HG02852 (cell line): ENCODE results near the gene EVA1C.
"Not testable (repeated sequence)": the region's sequence is repeated elsewhere in the genome, so short reads cannot be mapped to it uniquely, and the experiment has no call there.

ENCODE experiments used
- ATAC-seq: cut with Tn5 transposase; IDR thresholded peaks from one replicate; pipeline ENCODE4 v1.9.1; 2021; ENCODE audit warnings: mild to moderate bottlenecking, moderate library complexity; ENCODE audit not compliant: unreplicated experiment

The EVA1C gene

DNA sequence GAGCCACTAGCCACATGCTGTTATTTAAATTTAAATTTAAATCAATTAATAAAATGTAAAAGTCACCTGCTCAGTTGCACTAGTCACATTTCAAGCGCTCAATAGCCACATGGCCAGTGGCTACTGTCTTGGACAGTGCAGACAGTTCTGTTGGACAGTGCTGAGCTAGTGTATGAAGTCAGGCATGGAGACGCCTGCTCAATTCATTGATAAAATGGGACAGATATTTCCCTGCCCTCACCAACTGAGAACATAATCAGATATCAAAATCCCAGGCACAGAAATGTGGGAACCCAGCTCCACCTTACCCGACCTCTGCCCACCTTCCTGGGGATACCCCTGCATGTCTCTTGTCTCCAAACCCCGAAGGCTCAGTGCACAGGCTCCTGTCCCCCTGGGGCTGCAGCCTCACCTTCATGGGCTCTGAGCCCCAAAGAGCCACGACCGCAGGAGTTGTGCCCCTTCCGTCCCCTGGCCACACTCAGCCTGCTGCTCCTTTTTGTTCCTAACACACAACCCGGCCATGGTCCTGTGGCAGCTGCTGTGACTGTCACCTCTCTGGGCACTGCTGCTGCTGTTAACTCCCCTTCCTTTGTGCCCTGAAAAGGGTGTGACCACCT is 109.3 kb downstream of the EVA1C start:
- ATAC-seq, result no peak

DNA sequence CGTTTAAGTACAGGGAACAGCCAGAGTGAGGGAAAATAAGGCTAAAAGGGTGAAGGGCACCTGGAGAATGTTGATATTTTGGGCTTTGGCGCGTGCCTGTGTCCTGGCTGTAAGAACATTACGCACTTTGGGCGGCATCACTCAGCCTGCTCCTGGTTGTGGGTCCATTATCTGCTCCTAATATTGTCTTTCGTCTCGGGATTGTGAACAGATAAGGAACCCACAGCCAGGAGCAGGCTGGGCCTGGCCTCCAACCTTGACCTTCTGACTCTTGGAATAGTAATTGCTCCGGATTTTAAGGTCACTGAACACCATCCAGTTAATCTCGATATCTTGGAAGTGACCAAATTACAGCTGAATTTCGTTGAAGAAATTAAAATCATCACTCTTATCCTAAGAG is 111.0 kb downstream of the EVA1C start:
- no peak for ATAC-seq

- ATAC-seq, result no peak
These were observed 111.6 kb downstream of the EVA1C start for GRCh38 chr21:32523988-32524719.

GRCh38 chr21:32525282-32525681 is 112.8 kb downstream of the EVA1C start:
- no peak for ATAC-seq

DNA sequence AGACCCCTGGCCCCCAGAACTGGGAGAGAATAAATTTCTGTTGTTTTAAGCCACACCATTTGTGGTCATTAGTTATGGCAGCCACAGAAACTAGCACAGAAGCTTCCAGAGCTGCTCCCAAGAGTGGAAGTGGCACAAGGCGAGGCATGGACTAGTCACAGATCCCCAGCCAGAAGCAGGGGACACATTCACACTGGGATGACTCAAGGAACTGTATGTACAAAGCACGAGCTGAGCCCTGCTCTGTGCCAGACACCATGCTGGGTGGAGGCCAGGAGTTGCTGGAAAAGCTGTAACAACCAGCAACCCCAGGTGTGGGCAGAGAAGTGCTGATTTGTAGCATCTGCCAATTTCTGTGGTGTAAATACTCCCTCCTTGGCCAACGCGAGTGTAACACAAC is 117.2 kb downstream of the EVA1C start:
- ATAC-seq, result no peak

DNA sequence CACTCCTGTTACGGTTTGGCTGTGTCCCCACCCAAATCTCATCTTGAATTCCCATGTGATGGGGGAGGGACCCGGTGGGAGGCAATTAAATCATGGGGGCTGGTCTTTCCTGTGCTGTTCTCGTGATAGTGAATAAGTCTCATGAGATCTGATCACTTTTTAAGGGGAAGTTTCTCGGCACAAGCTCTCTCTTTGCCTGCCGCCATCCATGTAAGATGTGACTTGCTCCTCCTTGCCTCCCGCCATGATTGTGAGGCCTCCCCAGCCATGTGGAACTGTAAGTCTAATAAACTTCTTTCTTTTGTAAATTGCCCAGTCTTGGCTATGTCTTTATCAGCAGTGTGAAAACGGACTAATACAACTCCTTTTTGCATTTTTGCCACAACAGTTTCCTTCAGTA is 118.3 kb downstream of the EVA1C start:
- ATAC-seq, result not testable (repeated sequence)

GRCh38 chr21:32531561-32531960 is 119.1 kb downstream of the EVA1C start:
- ATAC-seq, result not testable (repeated sequence)

DNA sequence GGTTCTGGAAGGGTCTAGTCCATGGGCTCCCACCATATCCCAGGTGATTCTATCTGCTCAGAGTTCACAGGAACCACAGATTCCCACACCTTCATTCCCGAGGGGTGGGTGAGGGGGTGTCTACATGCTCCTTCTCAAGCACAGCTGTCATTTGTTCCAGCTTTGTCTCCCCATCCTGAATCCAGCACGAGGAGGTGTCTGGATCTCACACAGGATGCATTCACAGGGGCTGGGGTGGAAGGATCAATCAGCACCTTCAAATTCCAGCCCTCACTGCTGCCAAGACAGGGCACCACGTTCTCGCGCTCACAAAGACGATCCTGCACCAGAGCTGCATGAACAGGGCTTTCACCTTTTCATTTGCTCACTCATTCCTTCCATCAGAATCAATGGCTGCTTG is 120.1 kb downstream of the EVA1C start:
- no peak for ATAC-seq

- no peak for ATAC-seq
These were observed 120.5 kb downstream of the EVA1C start for GRCh38 chr21:32533053-32533452.

DNA sequence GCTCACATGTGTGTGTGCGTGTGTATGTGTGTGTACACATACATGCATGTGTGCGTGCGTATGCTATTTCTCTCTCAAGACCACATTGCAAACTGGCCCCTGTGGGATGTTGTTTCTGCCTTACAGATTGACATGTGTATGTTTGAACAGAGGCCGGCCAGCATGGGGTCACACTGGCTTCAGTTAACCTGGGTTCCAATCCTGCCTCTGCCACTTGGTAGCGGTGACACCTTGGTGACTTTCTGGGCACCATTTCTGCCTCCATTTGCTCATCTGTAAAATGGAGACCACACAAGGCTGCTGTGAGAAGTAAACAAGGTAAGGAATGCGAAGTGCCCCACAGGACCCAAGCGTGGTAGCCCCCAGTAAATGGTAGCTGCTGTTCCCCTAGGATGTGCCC is 121.1 kb downstream of the EVA1C start:
- ATAC-seq, result no peak

- ATAC-seq, result no peak
These were observed 121.6 kb downstream of the EVA1C start for GRCh38 chr21:32534113-32534512.

GRCh38 chr21:32535612-32536011 is 123.1 kb downstream of the EVA1C start:
- ATAC-seq, result no peak

DNA sequence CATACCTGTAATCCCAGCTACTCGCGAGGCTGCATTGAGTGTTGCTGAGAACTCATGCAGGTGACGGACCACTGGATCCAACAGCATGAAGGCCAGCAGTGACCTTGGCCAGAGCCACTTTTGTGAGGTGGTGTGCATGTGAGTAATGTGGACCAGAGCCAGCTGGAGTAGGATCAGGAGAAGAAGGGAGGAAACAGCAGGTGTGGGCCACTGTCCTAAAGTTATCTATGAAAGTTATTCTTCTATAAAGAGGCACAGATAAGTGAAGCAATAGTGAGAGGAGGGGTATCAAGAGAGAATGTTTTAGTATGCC is 125.0 kb downstream of the EVA1C start:
- no peak for ATAC-seq

GRCh38 chr21:32538147-32538792 is 125.8 kb downstream of the EVA1C start:
- ATAC-seq, result no peak

GRCh38 chr21:32539378-32539777 is 126.9 kb downstream of the EVA1C start:
- ATAC-seq, result no peak

DNA sequence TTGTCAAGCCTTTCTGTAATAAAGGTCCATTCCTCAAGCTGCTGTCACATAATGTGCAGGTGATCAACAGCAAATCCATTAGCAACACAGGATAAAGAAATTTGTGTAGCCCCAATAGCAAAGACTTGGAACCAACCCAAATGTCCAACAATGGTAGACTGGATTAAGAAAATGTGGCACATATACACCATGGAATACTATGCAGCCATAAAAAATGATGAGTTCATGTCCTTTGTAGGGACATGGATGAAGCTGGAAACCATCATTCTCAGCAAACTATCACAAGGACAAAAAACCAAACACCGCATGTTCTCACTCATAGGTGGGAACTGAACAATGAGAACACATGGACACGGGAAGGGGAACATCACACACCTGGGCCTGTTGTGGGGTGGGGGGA is 130.6 kb downstream of the EVA1C start:
- ATAC-seq, result not testable (repeated sequence)

DNA sequence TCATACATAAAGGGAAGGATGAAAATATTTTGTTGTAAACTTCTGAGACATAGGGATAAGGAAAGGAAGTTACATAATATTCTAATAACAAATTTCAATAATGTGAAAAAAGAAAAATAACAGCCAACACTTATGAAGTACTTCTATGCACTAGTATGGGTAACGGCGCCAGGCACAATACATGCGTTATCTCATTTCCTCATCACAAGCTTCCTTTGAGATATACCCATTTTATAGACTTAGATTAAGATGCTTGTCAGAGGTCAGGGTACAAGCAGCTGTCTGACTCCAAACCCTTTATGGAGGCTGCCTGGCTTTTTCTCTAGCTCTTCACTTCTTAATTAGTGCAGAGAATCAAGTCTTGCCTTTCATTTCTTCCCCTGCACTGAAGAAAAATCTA is 131.5 kb downstream of the EVA1C start:
- ATAC-seq, result no peak

DNA sequence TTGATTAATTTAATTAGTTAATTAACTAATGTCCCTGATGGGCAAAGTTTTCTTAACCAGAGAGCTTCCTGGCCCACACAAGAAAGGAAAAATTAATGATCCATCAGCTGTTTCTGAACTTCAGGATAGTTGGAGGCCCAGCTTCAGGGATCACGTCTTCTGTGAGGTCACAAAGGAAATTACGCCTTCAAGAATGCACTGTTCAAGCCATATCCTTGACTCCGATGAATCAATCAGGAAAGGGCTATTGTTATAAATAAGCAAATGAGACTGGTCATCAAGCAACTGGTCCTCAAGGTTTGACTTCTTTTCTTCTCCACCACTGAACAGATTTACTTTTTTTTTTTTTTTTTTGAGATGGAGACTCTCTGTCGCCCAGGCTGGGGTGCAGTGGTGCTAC is 132.2 kb downstream of the EVA1C start:
- ATAC-seq, result no peak

DNA sequence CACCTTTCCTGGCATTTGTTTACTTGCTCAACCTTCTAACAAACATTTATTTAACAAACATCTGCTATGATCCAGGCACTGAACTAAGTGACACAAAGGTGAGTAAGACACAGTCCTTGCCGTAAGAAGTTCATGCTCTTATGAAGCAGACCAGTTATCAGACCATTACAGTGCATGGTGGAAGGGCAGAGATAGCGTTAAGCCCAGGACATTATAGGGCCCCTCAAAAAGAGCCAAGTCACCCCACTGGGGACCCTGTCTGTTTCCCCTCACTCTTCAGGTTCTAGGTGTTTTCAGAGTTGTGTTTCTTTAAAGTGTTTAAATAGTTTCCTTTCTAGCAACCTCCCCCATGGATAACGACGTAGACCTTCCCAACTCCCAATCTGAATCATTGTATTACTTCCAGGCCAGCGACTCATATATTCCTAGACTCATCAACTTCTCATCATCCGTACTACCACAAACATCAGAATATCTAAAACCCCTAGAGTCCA is 133.5 kb downstream of the EVA1C start:
- no peak for ATAC-seq

DNA sequence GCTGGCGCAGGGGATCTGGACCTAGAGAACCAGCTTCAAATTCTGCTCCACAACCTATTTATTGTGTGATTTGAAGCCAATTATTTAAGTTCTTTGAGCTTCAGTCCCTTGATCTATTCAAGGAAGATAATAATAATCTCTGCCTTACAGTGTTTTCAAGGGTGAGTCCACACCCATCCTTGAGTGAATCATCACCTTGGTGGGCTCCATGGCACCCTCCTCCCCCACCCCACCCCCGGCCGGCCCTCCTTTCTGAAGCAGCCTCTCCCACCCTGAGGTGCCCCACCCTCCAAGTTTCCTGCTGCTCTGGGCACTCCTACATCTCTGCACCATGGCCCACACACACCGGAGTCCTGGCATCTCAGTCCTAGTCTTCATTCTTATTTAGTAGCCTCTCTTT is 134.5 kb downstream of the EVA1C start:
- no peak for ATAC-seq

DNA sequence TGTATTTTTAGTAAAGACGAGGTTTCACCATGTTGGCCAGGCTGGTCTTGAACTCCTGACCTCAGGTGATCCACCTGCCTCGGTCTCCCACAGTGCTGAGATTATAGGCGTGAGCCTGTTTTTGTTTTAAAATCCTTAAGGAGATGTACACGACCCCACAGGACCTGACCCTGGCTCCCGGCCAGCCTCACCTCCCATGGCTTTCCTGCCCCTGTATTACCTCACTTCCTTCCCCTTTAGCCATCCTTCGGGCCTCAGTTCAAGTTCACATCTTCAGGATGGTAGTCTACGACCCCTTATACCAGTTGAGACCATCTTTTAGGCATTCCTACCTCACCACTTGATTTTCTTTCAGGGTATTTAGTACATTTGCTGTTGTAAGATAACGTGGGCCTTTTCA is 136.5 kb downstream of the EVA1C start:
- no peak for ATAC-seq

GRCh38 chr21:32549440-32549839 is 136.9 kb downstream of the EVA1C start:
- no peak for ATAC-seq
